OCI-LY7 (cell line): ENCODE results near the gene MYH10.

Experiments
- EZH2phosphoT487 ChIP-seq: fragments of 200-600 bp; sonication (generic); IDR thresholded peaks from 2 replicates; pipeline ENCODE4 v1.6.1; 2018; ENCODE audit warnings: low read depth, borderline replicate concordance, mild to moderate bottlenecking, mixed run types, antibody characterized with exemption, low read length, moderate library complexity, mixed read lengths
- TF ChIP-seq, protein P1 (sequence below): fragments of 200-600 bp; sonication (generic); conservative IDR thresholded peaks from 2 replicates; pipeline ENCODE4 v1.5.1; 2014; ENCODE audit warnings: mild to moderate bottlenecking, antibody characterized with exemption, low read length, moderate library complexity, mixed read lengths

DNA sequence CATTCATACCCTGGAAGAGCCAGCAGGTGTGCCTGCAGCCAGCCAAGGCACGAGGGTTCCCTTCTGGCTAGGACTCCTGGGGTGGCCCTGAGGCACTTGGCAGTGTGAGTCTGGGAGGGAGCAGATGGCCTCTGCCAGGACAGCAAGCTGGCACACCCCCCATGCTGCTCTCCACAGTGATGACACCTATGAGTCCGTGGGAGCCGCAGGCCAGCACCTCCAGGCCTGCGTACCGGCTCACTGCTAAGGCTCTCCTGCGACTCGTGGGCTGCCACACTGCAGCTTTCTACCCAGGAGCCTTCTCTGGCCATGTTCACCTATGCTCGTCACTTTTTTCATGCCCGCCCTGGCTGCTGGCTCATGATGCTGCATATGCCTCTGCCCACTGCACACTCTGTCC lies 126.7 kb downstream of the MYH10 start:
- TF ChIP-seq, protein P1, sequence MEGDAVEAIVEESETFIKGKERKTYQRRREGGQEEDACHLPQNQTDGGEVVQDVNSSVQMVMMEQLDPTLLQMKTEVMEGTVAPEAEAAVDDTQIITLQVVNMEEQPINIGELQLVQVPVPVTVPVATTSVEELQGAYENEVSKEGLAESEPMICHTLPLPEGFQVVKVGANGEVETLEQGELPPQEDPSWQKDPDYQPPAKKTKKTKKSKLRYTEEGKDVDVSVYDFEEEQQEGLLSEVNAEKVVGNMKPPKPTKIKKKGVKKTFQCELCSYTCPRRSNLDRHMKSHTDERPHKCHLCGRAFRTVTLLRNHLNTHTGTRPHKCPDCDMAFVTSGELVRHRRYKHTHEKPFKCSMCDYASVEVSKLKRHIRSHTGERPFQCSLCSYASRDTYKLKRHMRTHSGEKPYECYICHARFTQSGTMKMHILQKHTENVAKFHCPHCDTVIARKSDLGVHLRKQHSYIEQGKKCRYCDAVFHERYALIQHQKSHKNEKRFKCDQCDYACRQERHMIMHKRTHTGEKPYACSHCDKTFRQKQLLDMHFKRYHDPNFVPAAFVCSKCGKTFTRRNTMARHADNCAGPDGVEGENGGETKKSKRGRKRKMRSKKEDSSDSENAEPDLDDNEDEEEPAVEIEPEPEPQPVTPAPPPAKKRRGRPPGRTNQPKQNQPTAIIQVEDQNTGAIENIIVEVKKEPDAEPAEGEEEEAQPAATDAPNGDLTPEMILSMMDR, result no peak
- TF ChIP-seq EZH2phosphoT487, result no peak
